ENCODE data around the gene DNAH3.
"Not testable (repeated sequence)": the region's sequence is repeated elsewhere in the genome, so short reads cannot be mapped to it uniquely, and the experiment has no call there.

DNAH3 gene

GRCh38 chr16:21167360-21167759 lies 16.7 kb upstream of the DNAH3 start:
- no peak for DNase-seq (ENCODE audit: low read depth in 3 of 3)

- no peak for DNase-seq (ENCODE audit: low read depth in 3 of 3)
Observed at GRCh38 chr16:21166561-21166961, 15.9 kb upstream of the DNAH3 start.

- DNase-seq (ENCODE audit: low read depth in 3 of 3): no peak
Observed at GRCh38 chr16:21164521-21165168, 14.0 kb upstream of the DNAH3 start.

GRCh38 chr16:21163576-21163975 lies 12.9 kb upstream of the DNAH3 start:
- no peak for DNase-seq (ENCODE audit: low read depth in 3 of 3)

GRCh38 chr16:21162661-21163151 lies 12.1 kb upstream of the DNAH3 start:
- DNase-seq (ENCODE audit: low read depth in 3 of 3): no peak

GRCh38 chr16:21161211-21161610 lies 10.6 kb upstream of the DNAH3 start:
- DNase-seq (ENCODE audit: low read depth in 3 of 3): no peak

- DNase-seq (ENCODE audit: low read depth in 3 of 3): no peak
Observed at GRCh38 chr16:21160276-21160675, 9.6 kb upstream of the DNAH3 start.

GRCh38 chr16:21159281-21159951 lies 8.8 kb upstream of the DNAH3 start:
- DNase-seq (ENCODE audit: low read depth in 3 of 3): no peak

- peak; percentile 55 to 80 (median 59) for DNase-seq (ENCODE audit: low read depth in 3 of 3)
Observed at GRCh38 chr16:21158208-21159110, 7.8 kb upstream of the DNAH3 start, which contains the start of gene LDAF1. LDAF1 (plus strand) TSS chr16:21158674; CDS start chr16:21161183, 2,509 bp downstream.

GRCh38 chr16:21157632-21158031 lies 7.0 kb upstream of the DNAH3 start:
- DNase-seq (ENCODE audit: low read depth in 3 of 3): no peak

- no peak for DNase-seq (ENCODE audit: low read depth in 3 of 3)
Observed at GRCh38 chr16:21156767-21157467, 6.3 kb upstream of the DNAH3 start.

GRCh38 chr16:21156011-21156410 lies 5.4 kb upstream of the DNAH3 start:
- DNase-seq (ENCODE audit: low read depth in 3 of 3): not testable (repeated sequence)

GRCh38 chr16:21153124-21153729 lies 2.6 kb upstream of the DNAH3 start:
- DNase-seq (ENCODE audit: low read depth in 3 of 3): not testable (repeated sequence)

- not testable (repeated sequence) for DNase-seq (ENCODE audit: low read depth in 3 of 3)
Observed at GRCh38 chr16:21152160-21153030, 1.7 kb upstream of the DNAH3 start.

- DNase-seq (ENCODE audit: low read depth in 3 of 3): no peak
Observed at GRCh38 chr16:21145738-21146137, 4.9 kb downstream of the DNAH3 start.

- no peak for DNase-seq (ENCODE audit: low read depth in 3 of 3)
Observed at GRCh38 chr16:21134053-21134452, 16.6 kb downstream of the DNAH3 start.

- no peak for DNase-seq (ENCODE audit: low read depth in 3 of 3)
Observed at GRCh38 chr16:21130811-21131210, 19.8 kb downstream of the DNAH3 start.

- no peak for DNase-seq (ENCODE audit: low read depth in 3 of 3)
Observed at GRCh38 chr16:21128991-21129390, 21.7 kb downstream of the DNAH3 start.

GRCh38 chr16:21126518-21126917 lies 24.1 kb downstream of the DNAH3 start:
- no peak for DNase-seq (ENCODE audit: low read depth in 3 of 3)

GRCh38 chr16:21125191-21125590 lies 25.5 kb downstream of the DNAH3 start:
- no peak for DNase-seq (ENCODE audit: low read depth in 3 of 3)
